Fibroblast of lung (primary cell): ENCODE measurements around the gene CACNA1A.

Experiments
- EZH2 ChIP-seq: IDR thresholded peaks from 2 replicates; pipeline ENCODE4 v1.5.1; 2012; ENCODE audit warnings: low read length, control low read depth, mild to moderate bottlenecking; ENCODE audit errors: missing control alignments
- TF ChIP-seq, protein P1 (sequence below), 2 donors: IDR thresholded peaks in 1 of 2; conservative IDR thresholded peaks in 1 of 2; 1 replicate in 1 of 2; 2 replicates in 1 of 2; pipeline ENCODE4 v1.5.1; 2011 to 2012; ENCODE audit warnings: low read length in 2 of 2, control low read depth in 1 of 2, inconsistent platforms in 1 of 2, low read depth in 1 of 2, mild to moderate bottlenecking in 1 of 2

DNA sequence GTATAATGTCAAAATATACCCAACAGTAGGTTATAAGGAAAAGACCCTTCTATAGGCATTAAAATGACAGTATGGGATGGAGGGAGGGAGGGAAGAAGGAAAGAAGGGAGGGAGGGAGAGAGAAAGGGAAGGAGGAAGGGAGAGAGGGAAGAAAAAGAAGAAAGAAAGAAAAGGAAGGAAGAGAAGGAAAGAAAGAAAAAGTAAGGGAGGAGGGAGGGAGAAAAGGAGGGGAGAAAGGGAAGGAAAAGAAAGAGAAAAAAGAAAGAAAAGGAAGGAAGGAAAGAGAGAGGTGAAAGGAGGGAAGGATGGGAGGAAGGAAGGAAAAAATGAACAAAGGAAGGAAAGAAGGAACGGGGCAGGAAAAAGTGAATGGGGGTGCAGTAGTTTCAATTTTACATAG, 35.3 kb upstream of the CACNA1A start:
- TF ChIP-seq, protein P1, sequence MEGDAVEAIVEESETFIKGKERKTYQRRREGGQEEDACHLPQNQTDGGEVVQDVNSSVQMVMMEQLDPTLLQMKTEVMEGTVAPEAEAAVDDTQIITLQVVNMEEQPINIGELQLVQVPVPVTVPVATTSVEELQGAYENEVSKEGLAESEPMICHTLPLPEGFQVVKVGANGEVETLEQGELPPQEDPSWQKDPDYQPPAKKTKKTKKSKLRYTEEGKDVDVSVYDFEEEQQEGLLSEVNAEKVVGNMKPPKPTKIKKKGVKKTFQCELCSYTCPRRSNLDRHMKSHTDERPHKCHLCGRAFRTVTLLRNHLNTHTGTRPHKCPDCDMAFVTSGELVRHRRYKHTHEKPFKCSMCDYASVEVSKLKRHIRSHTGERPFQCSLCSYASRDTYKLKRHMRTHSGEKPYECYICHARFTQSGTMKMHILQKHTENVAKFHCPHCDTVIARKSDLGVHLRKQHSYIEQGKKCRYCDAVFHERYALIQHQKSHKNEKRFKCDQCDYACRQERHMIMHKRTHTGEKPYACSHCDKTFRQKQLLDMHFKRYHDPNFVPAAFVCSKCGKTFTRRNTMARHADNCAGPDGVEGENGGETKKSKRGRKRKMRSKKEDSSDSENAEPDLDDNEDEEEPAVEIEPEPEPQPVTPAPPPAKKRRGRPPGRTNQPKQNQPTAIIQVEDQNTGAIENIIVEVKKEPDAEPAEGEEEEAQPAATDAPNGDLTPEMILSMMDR (conservative IDR thresholded peaks at IDR 0.05 in 1 of 2, IDR thresholded peaks at IDR 0.05 in 1 of 2; ENCODE audit: low read depth in 1 of 2, low read length in 2 of 2): no peak
- TF ChIP-seq EZH2: no peak
